GM12878 (cell line): Measurements from ENCODE around the gene DEPDC1B.

Source experiments
- CEBPB ChIP-seq, 2 experiments: fragments of 150-350 bp in 1 of 2; IDR thresholded peaks; 2 replicates each; pipeline ENCODE4 v1.6.1; 2012 to 2014; ENCODE audit warnings: low read depth in 2 of 2, low read length in 2 of 2, borderline replicate concordance in 1 of 2, inconsistent platforms in 1 of 2
- POLR2A ChIP-seq: IDR thresholded peaks from 2 replicates; pipeline ENCODE4 v1.6.1; 2011; ENCODE audit warnings: low read depth, mild to moderate bottlenecking, low read length
- TCF7 ChIP-seq: IDR thresholded peaks from 2 replicates; pipeline ENCODE4 v1.6.1; 2014; ENCODE audit warnings: antibody characterized with exemption, borderline replicate concordance

GRCh38 chr5:60675286-60675685 is 24.7 kb downstream of the DEPDC1B start:
- TF ChIP-seq POLR2A: no peak
- no peak for TF ChIP-seq CEBPB (IDR thresholded peaks at IDR 0.05; ENCODE audit: borderline replicate concordance in 1 of 2, low read depth in 2 of 2, low read length in 2 of 2)
- TF ChIP-seq TCF7: no peak
